Heart left ventricle (tissue), 16 donors: Measurements from ENCODE around the gene DDC. TPM values are rescaled to one million over a fixed set of nuclear protein-coding genes. Genes with fewer than 3 reads are reported as not detected.

Experiments used
- ATAC-seq, 4 donors: fragments of 200-7000 bp; cut with Tn5 transposase; one replicate each; pipeline ENCODE4 v1.9.1; 2020 to 2022; ENCODE audit warnings: moderate library complexity in 4 of 4, mild to moderate bottlenecking in 3 of 4, moderate number of reproducible peaks in 1 of 4
- DNase-seq, 5 donors: peaks; one replicate each; pipeline ENCODE4 v3.0.0-alpha.2; 2020
- H3K27ac ChIP-seq, 12 donors: fragments of 200-600 bp; sonication (generic) in 4 of 12; one replicate each; pipeline versions ENCODE4 v1.5.0 to v1.8.0; 2016 to 2022; ENCODE audit warnings: mild to moderate bottlenecking in 2 of 12
- H3K27me3 ChIP-seq, 9 donors: fragments of 200-600 bp; sonication (generic) in 2 of 9; one replicate each; pipeline versions ENCODE4 v1.5.1 to v1.8.0; 2016 to 2022; ENCODE audit warnings: mild to moderate bottlenecking in 3 of 9
- H3K36me3 ChIP-seq, 9 donors: fragments of 200-600 bp; sonication (generic) in 2 of 9; one replicate each; pipeline versions ENCODE4 v1.5.0 to v1.8.0; 2018 to 2022; ENCODE audit warnings: mild to moderate bottlenecking in 2 of 9
- H3K4me1 ChIP-seq, 12 donors: fragments of 200-600 bp; sonication (generic) in 4 of 12; one replicate each; pipeline versions ENCODE4 v1.5.0 to v1.8.0; 2016 to 2022; ENCODE audit warnings: mild to moderate bottlenecking in 3 of 12
- H3K4me3 ChIP-seq, 12 donors: fragments of 200-600 bp; sonication (generic) in 4 of 12; one replicate each; pipeline versions ENCODE4 v1.5.0 to v1.8.0; 2017 to 2022; ENCODE audit warnings: mild to moderate bottlenecking in 9 of 12, moderate library complexity in 4 of 12
- H3K9me3 ChIP-seq, 12 donors: fragments of 200-600 bp; sonication (generic) in 4 of 12; one replicate each; pipeline versions ENCODE4 v1.5.0 to v1.8.0; 2016 to 2022; ENCODE audit warnings: mild to moderate bottlenecking in 1 of 12
- CTCF ChIP-seq, 12 donors: fragments of 200-600 bp; sonication (generic) in 4 of 12; IDR thresholded peaks; one replicate each; pipeline versions ENCODE4 v1.5.0 to v1.8.0; 2018 to 2022; ENCODE audit warnings: antibody characterized with exemption in 12 of 12, mild to moderate bottlenecking in 5 of 12
- POLR2A ChIP-seq, 2 donors: fragments of 450-650 bp; IDR thresholded peaks; one replicate each; pipeline ENCODE4 v1.6.1; 2017; ENCODE audit warnings: antibody characterized with exemption in 2 of 2, mild to moderate bottlenecking in 2 of 2, moderate library complexity in 2 of 2
- WGBS, 4 donors: extraction: QIAGEN DNeasy Blood & Tissue Kit in 2 of 4; methylation state at CpG; one replicate each; pipeline versions ENCODE4 v1.1.5 to v1.1.7; 2013 to 2018; 5-methylcytosine and 5-hydroxymethylcytosine counted together
- intact Hi-C, 10 donors: fragments of 100-400 bp; cut with DNase I; formaldehyde crosslinking; loops; one replicate each; pipeline versions ENCODE4 v1.11.1 to v1.14.2; 2022
- polyA plus RNA-seq, 2 donors: library from polyadenylated mRNA; stranded (reverse); fragments of 200-250 nt; gene quantifications; one replicate each; pipeline ENCODE4 v1.2.3, GENCODE V29; 2013
- total RNA-seq, 9 donors: library from RNA; depleted of rRNA in 2 of 9; stranded (reverse); fragments of >200 nt in 2 of 9; fragmentation: NEBNext Ultra II Directional in 3 of 9; extraction: Animal tissue kit (Norgen Biotek cat#: 25700) in 3 of 9; gene quantifications; one replicate each; pipeline versions ENCODE4 v1.1.0 to v1.2.4, GENCODE V29; 2016 to 2023
- donor health status: ischemic (EF 13 %, LVEDD 7.1; RV severe dilation, severe dysfunction).
- donor health status: healthy with polysubstance abuse.
- donor health status: DM: no; HTN: yes; CAD: no.
- donor health status: DM: no; HTN: no; CAD: no.
- donor health status: ischemic (EF 25% LVEDD 6.9; RV normal size, moderate dysfunction).
- donor health status: ischemic (EF 25% LVEDD 5.7; RV mildly dilated, moderate dysfunction).
- donor health status: healthy.
- donor health status: DM: yes; HTN: yes; CAD: no.
- donor health status: ischemic (EF 35%, LVEDD 5.7; RV mildly dilated, moderate dysfunction).
- donor health status: nonischemic (EF 11% LVEDD 7.7; RV severe dilation, severe dysfunction).
- donor health status: DM: yes; HTN: yes; CAD: no.
- donor health status: PGD.
- donor health status: ischemic (EF 29% LVEDD 5.4; RV normal size, mild dysfunction).
- donor health status: nonischemic (EF 23%, LVEDD 6.1; RV moderate dilation, normal function).

Gene DDC
- total and polyA plus RNA-seq, 11 donors = 0.08 TPM; not detected in 10

DNA sequence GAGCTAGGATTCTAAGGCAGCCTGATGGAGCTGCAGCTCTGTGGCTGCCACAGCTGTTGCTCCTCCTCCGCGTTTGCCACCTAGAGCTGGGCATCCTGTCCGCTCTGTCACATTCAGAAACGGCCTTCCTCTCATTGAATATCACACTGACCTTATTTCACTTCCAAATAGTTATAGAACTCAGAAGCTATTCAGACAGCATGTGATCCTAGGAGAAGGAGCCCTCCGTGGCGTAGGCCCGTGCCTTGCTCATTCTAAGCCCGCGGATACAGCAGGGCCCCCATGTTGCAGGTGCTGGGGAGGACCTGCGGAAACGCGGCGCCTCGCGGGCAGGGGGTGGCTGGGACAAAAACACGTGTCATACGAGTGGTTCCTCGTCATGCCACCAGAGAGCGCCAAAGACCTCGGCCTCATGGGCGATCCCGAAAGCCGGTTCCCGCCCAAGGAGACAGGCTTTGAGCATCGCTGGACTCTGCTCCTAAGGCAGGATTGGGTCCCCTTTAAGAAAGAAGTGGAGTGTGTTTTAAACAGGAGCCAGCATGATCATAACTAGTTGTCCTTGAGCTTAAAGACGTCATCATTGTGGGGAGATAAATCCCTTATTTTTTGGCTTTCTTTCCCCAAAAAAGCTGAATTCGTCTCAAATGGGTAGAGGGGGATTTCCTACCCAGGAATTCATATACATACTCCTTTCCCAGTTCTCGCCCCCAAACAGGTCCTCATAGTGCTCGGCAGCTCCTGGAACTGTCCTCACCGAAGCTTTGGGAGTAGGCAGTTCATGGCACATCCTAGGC is 97.2 kb downstream of the DDC start:
- Histone ChIP-seq H3K9me3 (no peaks in the 10 kb centered on the region), H3K36me3 (no peaks in the 10 kb centered on the region), H3K4me3 (peak overlapping the region in 1 of 12 donors; percentile 12), H3K4me1 (peaks cover 0 to 8% (median 0%) of the 10 kb centered on the region in 12 donors), H3K27ac (no peak overlapping the region), H3K27me3 (peaks cover 0 to 5% (median 0%) of the 10 kb centered on the region in 9 donors)
- peak; percentile 70 to 97 (median 90) for ATAC-seq
- intact Hi-C loops = loop anchor here (1.0 to 10.0 kb wide), 14 partner anchors 129 to 897 kb away; no protein-coding TSS in a partner anchor
- no peak for TF ChIP-seq POLR2A (IDR thresholded peaks at IDR 0.05)
- TF ChIP-seq CTCF (IDR thresholded peaks at IDR 0.05) = peak; percentile 85 to 96 (median 89)
- WGBS, 4 donors = 10 to 21% (median 16%) methylated on average over 16 to 30 of the region's 30 CpGs
- DNase-seq = peak; percentile 72 to 89 (median 80)

DNA sequence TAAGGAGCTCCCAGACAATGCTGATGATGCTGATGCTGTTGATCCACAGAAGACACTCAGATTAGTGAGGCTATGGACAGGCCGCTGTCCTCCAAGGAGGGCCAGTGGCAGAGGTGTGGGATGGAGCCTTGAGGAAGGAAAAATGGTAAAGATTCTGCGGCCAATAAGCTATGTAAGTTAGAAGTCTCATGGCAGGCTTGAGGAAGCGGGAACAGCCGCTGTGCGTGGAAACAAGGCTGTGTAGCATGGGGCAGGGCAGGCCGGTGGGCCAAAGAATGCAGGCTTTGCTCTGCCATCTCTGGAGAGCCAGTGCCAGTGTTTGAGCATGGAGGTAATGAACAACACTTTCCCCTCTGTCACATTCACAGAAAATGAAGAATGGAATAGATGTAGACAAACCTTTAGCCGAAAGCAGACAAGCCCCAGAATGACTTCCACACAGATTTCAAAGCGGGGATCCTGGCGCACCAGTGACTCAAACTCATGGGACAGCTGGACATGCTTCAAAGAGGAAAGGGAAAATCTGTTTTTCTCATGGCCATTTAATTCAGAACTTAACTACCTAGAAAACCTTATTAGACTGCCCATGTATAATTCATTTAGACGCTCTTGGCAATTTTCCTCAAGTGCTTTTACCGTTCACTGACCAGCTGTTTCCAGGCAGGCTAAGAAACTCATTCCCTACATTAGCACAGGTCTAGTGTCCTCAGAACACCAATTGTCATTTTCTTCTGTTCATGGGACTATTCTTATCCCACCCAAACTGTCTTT is 98.2 kb downstream of the DDC start:
- Histone ChIP-seq H3K4me3 (no peak overlapping the region), H3K27ac (no peak overlapping the region), H3K9me3 (no peaks in the 10 kb centered on the region), H3K4me1 (peaks cover 0 to 8% (median 0%) of the 10 kb centered on the region in 12 donors), H3K27me3 (peaks cover 0 to 5% (median 0%) of the 10 kb centered on the region in 9 donors), H3K36me3 (no peaks in the 10 kb centered on the region)
- no peak for TF ChIP-seq CTCF (IDR thresholded peaks at IDR 0.05)
- no peak for TF ChIP-seq POLR2A (IDR thresholded peaks at IDR 0.05)
- intact Hi-C loops = loop anchor here in 9 of 10 donors (5.0 to 10.0 kb wide), 10 partner anchors 130 to 898 kb away; no protein-coding TSS in a partner anchor
- ATAC-seq (no peak), DNase-seq (no peak)
- WGBS, 4 donors = 94 to 98% (median 96%) methylated on average over 11 of the region's 11 CpGs

DNA sequence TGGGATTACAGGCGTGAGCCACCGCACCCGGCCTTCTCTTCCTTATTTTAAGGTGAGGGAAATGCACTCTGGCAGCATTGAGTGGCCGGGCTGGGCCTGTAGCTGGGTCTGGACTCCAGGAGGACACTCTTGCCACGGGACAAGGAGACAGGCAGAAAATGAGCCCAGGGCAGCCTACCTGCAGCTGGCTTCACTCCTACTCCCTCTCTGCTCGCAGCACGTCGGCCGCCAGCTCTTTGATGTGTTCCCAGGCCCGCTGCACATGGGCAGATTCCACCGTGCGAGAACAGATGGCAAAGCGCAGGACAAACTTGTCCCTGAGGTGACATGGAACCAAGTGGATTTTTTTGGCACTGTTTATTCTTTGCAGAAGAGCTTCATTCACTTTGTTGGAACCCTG is 102.2 kb downstream of the DDC start:
- H3K27ac ChIP-seq = no peak overlapping the region
- ATAC-seq = no peak
- intact Hi-C loops = loop anchor here in 6 of 10 donors (10.0 kb wide), 3 partner anchors 152 to 902 kb away; no protein-coding TSS in a partner anchor
- H3K36me3 ChIP-seq = no peaks in the 10 kb centered on the region
- no peak for TF ChIP-seq POLR2A (IDR thresholded peaks at IDR 0.05)
- no peak for TF ChIP-seq CTCF (IDR thresholded peaks at IDR 0.05)
- no peak for DNase-seq
- 86 to 92% (median 89%) methylated on average over 13 of the region's 13 CpGs for WGBS, 4 donors
- H3K9me3 ChIP-seq = no peaks in the 10 kb centered on the region
- H3K4me3 ChIP-seq = no peak overlapping the region
- peaks cover 0 to 5% (median 0%) of the 10 kb centered on the region in 12 donors for H3K4me1 ChIP-seq
- H3K27me3 ChIP-seq = peaks cover 0 to 1% (median 0%) of the 10 kb centered on the region in 9 donors

DNA sequence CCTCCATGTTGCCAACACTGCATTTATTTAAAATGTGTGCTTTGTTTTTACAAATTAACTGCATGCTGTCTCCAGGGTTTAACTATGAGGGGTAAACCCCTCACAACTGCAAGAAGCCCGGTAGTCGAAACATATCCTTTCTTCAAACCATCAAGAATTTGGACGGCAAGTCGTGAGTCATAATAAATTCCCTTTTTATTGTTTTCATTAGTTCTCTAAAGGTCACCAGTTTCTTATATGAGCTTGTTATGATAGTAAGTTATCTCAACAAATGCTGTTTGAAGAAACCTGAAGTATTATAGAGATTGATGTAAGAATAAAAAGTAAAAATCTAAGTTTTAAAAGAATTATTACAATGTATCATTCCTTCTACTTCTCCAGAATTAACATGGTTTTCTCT is 102.8 kb downstream of the DDC start:
- DNase-seq = no peak
- H3K27me3 ChIP-seq = no peaks in the 10 kb centered on the region
- H3K27ac ChIP-seq = no peak overlapping the region
- WGBS, 4 donors = 83 to 92% (median 88%) methylated on average over 4 of the region's 4 CpGs
- no peaks in the 10 kb centered on the region for H3K36me3 ChIP-seq
- H3K9me3 ChIP-seq = no peaks in the 10 kb centered on the region
- no peak for ATAC-seq
- no peaks in the 10 kb centered on the region for H3K4me1 ChIP-seq
- TF ChIP-seq CTCF (IDR thresholded peaks at IDR 0.05) = no peak
- TF ChIP-seq POLR2A (IDR thresholded peaks at IDR 0.05) = no peak
- intact Hi-C loops = loop anchor here in 6 of 10 donors (10.0 kb wide), 3 partner anchors 152 to 902 kb away; no protein-coding TSS in a partner anchor
- no peak overlapping the region for H3K4me3 ChIP-seq
